Head of caudate nucleus (tissue), 42 donors: ENCODE data around the gene ADGRG3.

Experiments used
- DNase-seq, 42 donors: peaks; one replicate each; pipeline versions ENCODE4 v3.0.0 to v3.0.0-alpha.2; 2020 to 2021; ENCODE audit warnings: mixed read lengths in 7 of 42
- intact Hi-C: fragments of 100-400 bp; cut with DNase I; formaldehyde crosslinking; loops from one replicate; pipeline ENCODE4 v1.15.0; 2022

Gene ADGRG3

GRCh38 chr16:57738844-57739243 lies 70.7 kb downstream of the ADGRG3 start:
- no peak for DNase-seq
- intact Hi-C loops: no loop called here
